Panc1 (cell line): ENCODE data around the gene FBLIM1.

Experiments
- CTCF ChIP-seq: fragments of 450-650 bp; IDR thresholded peaks from 2 replicates; pipeline ENCODE4 v1.5.1; 2017; ENCODE audit warnings: mild to moderate bottlenecking
- POLR2AphosphoS5 ChIP-seq: IDR thresholded peaks from 2 replicates; pipeline ENCODE4 v1.6.1; 2012; ENCODE audit warnings: mild to moderate bottlenecking, low read depth, low read length, moderate library complexity
- REST ChIP-seq, 2 experiments: IDR thresholded peaks; 2 replicates each; pipeline ENCODE4 v1.6.1; 2011 to 2012; ENCODE audit warnings: low read depth in 2 of 2, control low read depth in 1 of 2, low read length in 1 of 2, mild to moderate bottlenecking in 1 of 2, moderate library complexity in 1 of 2; ENCODE audit not compliant: insufficient read depth in 1 of 2
- SIN3A ChIP-seq: IDR thresholded peaks from 2 replicates; pipeline ENCODE4 v1.6.1; 2012; ENCODE audit warnings: low read depth, mild to moderate bottlenecking, low read length, moderate library complexity, borderline replicate concordance; ENCODE audit not compliant: insufficient read depth

GRCh38 chr1:15733726-15734226 lies 24.8 kb upstream of the FBLIM1 start:
- no peak for TF ChIP-seq CTCF
- TF ChIP-seq REST (IDR thresholded peaks at IDR 0.05; ENCODE audit: insufficient read depth in 1 of 2, low read depth in 2 of 2, low read length in 1 of 2) = no peak
- TF ChIP-seq POLR2AphosphoS5 = no peak
- no peak for TF ChIP-seq SIN3A
